Activated CD4-positive, CD25-positive, alpha-beta regulatory T cell treated with anti-CD3 and anti-CD28 coated beads, Interleukin-2, amount 50 U/mL, for 16 hours (primary cell): Measurements from ENCODE around the gene SRPK2.

Experiments
- DNase-seq: peaks from one replicate; pipeline ENCODE4 v3.0.0-alpha.2; 2020; ENCODE audit warnings: low read depth, low spot score

SRPK2 gene

DNA sequence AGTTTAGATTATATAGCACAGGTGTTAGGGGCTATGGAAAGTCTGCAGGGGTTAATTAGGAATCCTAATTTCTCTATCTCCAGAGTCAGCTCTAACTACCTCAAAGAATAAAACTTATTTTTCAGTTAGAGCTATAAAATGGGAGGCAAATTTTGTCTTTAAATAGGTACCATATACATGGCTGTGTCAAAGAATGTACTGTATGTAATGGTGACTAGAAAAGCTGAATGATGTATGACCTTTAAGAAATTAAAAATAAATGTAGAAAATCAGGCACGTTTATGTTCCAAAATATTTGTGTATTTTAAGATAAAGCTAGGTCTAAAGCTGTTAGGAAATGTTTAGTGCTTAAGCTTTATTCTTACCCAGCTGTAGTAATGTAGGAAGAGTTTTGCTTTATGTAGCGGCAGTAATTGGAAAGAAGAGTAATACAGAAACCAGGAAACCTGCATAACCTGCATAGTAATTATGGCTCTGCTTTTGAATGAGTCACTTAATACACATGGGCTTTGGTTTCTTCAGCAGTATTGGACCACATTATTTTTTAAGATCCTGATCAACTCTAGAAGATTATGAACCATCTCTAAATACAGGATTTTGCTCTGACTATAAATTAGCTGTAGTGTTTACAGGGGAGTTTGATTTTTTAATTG, 289.7 kb downstream of the SRPK2 start:
- no peak for DNase-seq

- DNase-seq, result no peak
Measured at GRCh38 chr7:105097619-105098018, 291.1 kb downstream of the SRPK2 start.

DNA sequence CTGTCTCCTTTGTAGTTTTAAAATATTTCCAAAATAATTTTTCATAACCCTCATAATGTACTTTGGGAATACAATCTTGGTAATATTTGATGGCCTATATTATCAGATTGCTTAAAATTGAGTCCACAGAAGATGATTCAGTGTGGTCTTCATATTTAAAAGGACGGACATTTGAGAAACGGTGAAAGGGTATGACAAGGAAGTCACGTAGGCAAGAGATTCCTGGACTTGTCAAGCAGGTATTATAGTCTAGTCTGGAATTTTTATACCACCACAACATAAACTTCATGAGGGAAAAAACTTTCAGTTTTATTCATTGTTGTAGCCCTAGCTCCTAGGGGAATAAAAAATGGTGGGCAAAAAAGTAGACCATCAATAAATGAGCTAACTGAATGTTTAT, 292.4 kb downstream of the SRPK2 start:
- no peak for DNase-seq

DNA sequence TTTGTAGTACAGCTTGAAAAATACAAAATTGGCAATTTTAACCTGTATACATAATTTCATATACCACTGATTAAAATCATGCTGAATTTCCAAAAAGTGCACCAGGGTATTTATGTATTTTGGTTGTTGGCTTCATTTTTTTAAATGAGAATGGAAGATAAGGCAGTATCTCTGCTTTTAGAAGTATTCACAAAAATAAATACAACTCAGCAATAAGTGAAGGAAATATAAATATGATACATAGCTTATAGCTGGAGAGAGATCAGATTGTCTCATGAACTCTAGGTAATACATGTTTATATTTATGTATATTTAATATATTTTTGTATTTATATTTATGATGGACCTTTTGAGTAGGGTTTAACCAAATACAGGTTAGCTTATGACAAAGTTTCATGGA, 293.8 kb downstream of the SRPK2 start:
- no peak for DNase-seq

DNA sequence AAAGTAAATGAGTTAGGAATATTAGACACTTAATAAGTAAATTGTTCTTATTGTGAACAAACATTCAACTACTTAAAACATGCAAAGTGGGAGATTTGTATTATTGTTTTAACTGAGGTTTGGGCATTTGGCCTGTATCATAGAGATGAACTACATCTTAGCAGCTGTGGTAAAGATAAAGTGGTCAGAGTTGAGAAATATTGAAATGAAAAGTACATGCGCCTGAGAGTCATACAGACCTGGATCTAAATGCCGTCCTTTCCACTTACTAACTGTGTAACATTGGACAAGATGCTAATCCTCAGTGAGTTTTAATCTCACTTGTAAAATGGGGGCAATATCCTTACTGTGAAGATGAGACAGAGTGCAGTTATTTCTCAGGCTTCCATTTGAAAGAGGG, 300.3 kb downstream of the SRPK2 start:
- no peak for DNase-seq

DNA sequence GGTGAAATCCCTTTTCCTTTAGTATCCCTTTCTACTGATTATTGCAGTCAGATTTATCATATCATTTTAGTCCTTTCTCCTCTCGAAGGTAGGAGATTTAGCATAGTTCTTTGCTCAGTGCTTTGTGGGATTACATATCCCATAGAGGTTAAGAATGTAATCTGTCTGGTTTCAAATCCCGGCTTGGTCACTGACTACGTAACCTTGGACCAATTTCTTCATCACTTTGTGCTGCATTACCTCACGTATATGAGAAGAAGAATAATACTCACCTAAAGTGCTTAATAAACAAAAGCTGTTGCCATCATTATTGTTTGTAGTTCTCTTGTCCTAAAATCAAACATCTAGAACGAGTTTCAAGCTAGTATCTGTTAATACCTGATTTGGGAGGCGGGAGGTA, 300.7 kb downstream of the SRPK2 start:
- DNase-seq, result no peak

DNA sequence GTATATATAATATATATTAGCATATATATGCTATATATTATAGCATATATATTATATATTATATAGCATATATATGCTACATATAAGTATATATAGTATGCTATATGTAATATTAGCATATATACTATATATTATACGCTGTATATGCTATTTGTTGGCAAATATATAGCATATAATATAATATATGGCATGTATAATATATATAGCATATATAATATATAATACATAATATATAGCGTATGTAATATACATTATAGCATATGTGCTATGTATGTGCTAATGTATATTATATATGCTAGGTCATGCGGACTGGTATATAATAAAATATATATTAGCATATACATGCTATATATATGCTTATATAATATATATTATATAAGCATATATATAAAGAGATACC, 301.9 kb downstream of the SRPK2 start:
- DNase-seq, result no peak

GRCh38 chr7:105084581-105084980, 304.1 kb downstream of the SRPK2 start:
- no peak for DNase-seq

DNA sequence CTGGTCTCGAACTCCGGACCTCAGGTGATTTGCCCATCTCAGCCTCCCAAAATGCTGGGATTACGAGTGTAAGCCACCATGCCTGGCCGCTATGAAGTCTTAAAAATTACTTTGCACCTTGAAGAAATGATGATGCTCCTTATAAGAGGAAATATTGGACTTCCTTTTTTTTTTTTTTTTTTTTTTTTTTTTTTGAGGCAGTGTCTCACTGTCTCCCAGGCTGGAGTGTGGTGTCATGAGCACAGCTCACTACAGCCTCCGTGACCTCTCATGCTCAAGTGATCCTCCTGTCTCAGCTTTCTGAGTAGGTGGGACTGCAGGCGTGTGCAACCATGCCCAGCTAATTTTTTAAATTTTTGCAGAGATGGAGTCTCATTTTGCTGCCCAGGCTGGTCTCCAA, 309.4 kb downstream of the SRPK2 start:
- no peak for DNase-seq

DNA sequence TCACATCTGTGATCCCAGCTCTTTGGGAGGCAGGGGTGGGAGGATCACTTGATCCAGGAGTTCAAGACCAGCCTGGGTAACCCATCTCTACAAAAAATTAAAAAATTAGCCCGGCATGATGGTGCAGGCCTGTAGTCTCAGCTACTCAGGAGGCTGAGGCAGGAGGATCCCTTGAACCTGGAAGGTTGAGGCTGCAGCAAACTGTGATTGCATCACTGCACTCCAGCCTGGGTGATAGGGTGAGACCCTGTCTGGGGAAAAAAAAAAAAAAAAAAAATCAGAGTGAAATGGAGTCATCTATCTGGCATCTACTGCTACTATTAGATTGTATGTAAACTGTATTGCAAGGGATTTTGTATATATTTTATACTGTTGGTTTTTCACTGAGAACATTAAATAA, 315.6 kb downstream of the SRPK2 start:
- DNase-seq, result no peak

DNA sequence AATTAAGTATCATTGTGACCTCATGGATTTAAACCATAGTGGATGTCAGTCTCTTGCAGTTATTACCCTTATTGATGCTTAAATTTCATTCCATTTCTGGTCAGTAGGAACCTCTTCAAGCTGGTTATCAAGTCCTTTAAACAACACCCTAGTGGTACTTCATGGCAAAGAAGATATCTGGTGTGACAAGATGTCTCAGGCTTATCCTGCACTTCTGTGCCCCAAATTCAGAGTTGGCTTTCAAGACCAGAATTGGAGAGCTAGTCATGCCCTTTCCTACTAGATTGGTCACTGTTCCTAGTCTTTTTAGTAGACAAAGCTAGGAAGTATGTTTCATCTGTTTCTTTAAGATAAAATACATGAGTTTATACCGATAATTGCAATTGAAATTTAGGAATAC, 319.8 kb downstream of the SRPK2 start:
- DNase-seq, result no peak

GRCh38 chr7:105067691-105068090, 321.0 kb downstream of the SRPK2 start:
- no peak for DNase-seq
